Measurements from ENCODE around the gene SMG7. TPM values are rescaled to one million over a fixed set of nuclear protein-coding genes. Genes with fewer than 3 reads are reported as not detected.

Gene SMG7
- total and polyA plus RNA-seq, 8 donors, result 49.6 to 69.6 (median 64.8) TPM

GRCh38 chr1:183544598-183545297, 72.4 kb downstream of the SMG7 start:
- no peaks in the 10 kb centered on the region for H3K9me3 ChIP-seq
- ATAC-seq, result no peak
- TF ChIP-seq, protein P1, sequence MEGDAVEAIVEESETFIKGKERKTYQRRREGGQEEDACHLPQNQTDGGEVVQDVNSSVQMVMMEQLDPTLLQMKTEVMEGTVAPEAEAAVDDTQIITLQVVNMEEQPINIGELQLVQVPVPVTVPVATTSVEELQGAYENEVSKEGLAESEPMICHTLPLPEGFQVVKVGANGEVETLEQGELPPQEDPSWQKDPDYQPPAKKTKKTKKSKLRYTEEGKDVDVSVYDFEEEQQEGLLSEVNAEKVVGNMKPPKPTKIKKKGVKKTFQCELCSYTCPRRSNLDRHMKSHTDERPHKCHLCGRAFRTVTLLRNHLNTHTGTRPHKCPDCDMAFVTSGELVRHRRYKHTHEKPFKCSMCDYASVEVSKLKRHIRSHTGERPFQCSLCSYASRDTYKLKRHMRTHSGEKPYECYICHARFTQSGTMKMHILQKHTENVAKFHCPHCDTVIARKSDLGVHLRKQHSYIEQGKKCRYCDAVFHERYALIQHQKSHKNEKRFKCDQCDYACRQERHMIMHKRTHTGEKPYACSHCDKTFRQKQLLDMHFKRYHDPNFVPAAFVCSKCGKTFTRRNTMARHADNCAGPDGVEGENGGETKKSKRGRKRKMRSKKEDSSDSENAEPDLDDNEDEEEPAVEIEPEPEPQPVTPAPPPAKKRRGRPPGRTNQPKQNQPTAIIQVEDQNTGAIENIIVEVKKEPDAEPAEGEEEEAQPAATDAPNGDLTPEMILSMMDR (IDR thresholded peaks at IDR 0.05), result no peak
- DNase-seq, result peak in 1 of 4 donors; percentile 31
- H3K4me3 ChIP-seq, result no peak overlapping the region
- peaks cover 3 to 7% of the 10 kb centered on the region in 2 donors for H3K4me1 ChIP-seq
- intact Hi-C loops (cut with DNase I), result loop anchor here in 1 of 2 donors (10.0 kb wide), 1 partner anchor 70 kb away; the partner anchor contains the start of gene SMG7
- no peaks in the 10 kb centered on the region for H3K27me3 ChIP-seq
- H3K36me3 ChIP-seq, result peaks cover 0 to 87% of the 10 kb centered on the region in 2 donors
- H3K27ac ChIP-seq, result no peak overlapping the region

DNA sequence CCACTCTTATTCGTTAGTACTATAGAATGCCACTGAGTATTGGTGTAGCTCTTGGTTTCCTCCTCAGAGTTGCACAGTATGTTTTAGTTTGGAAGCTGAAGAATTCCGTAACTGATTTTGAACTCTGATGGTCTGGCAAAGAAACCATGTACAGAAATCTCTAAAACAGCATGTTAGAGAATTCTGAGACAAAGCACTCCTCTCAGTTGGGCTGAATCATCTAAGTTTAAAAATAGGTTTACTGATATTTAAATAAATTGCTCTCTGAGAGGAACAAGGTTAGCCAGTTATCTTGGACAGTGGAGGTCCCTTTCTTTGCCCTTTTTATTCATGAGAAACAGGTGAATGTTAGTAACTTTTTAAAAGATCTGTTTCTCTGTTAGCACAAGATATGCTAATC, 74.1 kb downstream of the SMG7 start:
- intact Hi-C loops (cut with DNase I), result loop anchor here in 1 of 2 donors (10.0 kb wide), 1 partner anchor 72 kb away; the partner anchor contains the start of gene SMG7
- H3K36me3 ChIP-seq, result peaks cover 0 to 87% of the 10 kb centered on the region in 2 donors
- H3K4me3 ChIP-seq, result no peak overlapping the region

GRCh38 chr1:183548116-183548515, 75.8 kb downstream of the SMG7 start:
- Histone ChIP-seq H3K9me3 (no peaks in the 10 kb centered on the region), H3K27me3 (no peaks in the 10 kb centered on the region), H3K27ac (peak overlapping the region in 1 of 2 donors; percentile 11), H3K4me1 (peaks cover 3 to 11% of the 10 kb centered on the region in 2 donors), H3K4me3 (no peak overlapping the region), H3K36me3 (peaks cover 0 to 92% of the 10 kb centered on the region in 2 donors)
- intact Hi-C loops (cut with DNase I), result loop anchor here in 1 of 2 donors (10.0 kb wide), 1 partner anchor 73 kb away; the partner anchor contains the start of gene SMG7
- ATAC-seq (peak; percentile 75), DNase-seq (no peak)
- TF ChIP-seq, protein P1 (IDR thresholded peaks at IDR 0.05), result no peak

More for the DNA sequence above, 74.1 kb downstream of the SMG7 start:
- Histone ChIP-seq H3K27me3 (no peaks in the 10 kb centered on the region), H3K9me3 (no peaks in the 10 kb centered on the region), H3K27ac (no peak overlapping the region), H3K4me1 (peaks cover 3 to 11% of the 10 kb centered on the region in 2 donors)
- TF ChIP-seq, protein P1 (IDR thresholded peaks at IDR 0.05), result no peak
- ATAC-seq (no peak), DNase-seq (no peak)

- no peak for DNase-seq
- ATAC-seq, result no peak
- H3K36me3 ChIP-seq, result peaks cover 0 to 98% of the 10 kb centered on the region in 2 donors
- no peak overlapping the region for H3K4me3 ChIP-seq
- TF ChIP-seq, protein P1 (IDR thresholded peaks at IDR 0.05), result no peak
- no peaks in the 10 kb centered on the region for H3K9me3 ChIP-seq
- peaks cover 0 to 11% of the 10 kb centered on the region in 2 donors for H3K4me1 ChIP-seq
- no peaks in the 10 kb centered on the region for H3K27me3 ChIP-seq
- intact Hi-C loops (cut with DNase I), result no loop called here
- no peak overlapping the region for H3K27ac ChIP-seq
These were observed 78.6 kb downstream of the SMG7 start for GRCh38 chr1:183550915-183551314.

GRCh38 chr1:183551924-183552323, 79.6 kb downstream of the SMG7 start:
- H3K4me1 ChIP-seq, result peaks cover 0 to 11% of the 10 kb centered on the region in 2 donors

More at GRCh38 chr1:183551924-183552323, 79.6 kb downstream of the SMG7 start:
- Histone ChIP-seq H3K9me3 (no peaks in the 10 kb centered on the region), H3K27me3 (no peaks in the 10 kb centered on the region), H3K4me3 (no peak overlapping the region), H3K36me3 (peaks cover 0 to 98% of the 10 kb centered on the region in 2 donors), H3K27ac (no peak overlapping the region)
- ATAC-seq, result no peak
- TF ChIP-seq, protein P1 (IDR thresholded peaks at IDR 0.05), result no peak
- intact Hi-C loops (cut with DNase I), result no loop called here
- no peak for DNase-seq
